Cerebellar cortex (tissue), 1 donor: ENCODE measurements around the gene ECT2.
A peak's percentile ranks its signal among the peaks of the same experiment; 100 is the strongest.
"Not testable (repeated sequence)": the region's sequence is repeated elsewhere in the genome, so short reads cannot be mapped to it uniquely, and the experiment has no call there.

Experiments used
- DNase-seq: peaks from one replicate; pipeline ENCODE4 v3.0.0-alpha.2; 2015; ENCODE audit warnings: low spot score

The ECT2 gene

DNA sequence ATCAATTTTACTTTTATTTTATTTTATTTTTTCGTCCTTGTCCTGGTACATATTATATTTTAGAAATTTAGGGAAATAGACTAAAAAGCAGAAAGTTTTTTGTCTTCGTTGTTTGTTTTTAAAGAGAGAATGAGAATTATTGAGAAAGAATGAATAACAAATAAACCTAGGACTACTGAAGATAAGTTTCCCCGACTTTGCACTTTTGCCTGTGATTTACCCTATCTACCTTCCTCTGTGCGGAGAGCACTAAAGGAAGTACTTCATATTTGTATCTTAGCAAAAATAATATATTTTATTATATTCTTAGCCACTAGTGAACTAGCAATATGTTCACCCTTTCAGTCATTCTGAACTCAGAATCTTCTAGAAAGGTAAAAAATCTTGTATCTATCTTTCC lies 60.6 kb downstream of the ECT2 start:
- DNase-seq: no peak

DNA sequence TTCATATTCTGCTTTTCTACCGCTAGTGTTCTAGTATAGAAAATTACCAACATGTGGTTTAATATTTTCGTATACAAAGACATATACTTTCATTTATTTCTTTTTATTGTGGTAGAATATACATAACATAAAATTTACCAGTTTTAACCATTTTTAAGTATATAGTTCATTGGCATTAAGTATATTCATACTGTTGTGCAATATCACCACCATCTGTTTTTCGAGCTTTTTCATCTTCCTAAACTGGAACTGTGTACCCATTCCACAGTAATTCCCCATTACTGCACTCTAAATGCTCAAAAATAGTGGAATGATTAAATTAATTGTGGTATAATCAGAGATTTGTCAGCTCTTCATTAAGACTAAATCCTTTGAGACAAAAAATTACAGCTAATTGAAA lies 62.9 kb downstream of the ECT2 start:
- no peak for DNase-seq

DNA sequence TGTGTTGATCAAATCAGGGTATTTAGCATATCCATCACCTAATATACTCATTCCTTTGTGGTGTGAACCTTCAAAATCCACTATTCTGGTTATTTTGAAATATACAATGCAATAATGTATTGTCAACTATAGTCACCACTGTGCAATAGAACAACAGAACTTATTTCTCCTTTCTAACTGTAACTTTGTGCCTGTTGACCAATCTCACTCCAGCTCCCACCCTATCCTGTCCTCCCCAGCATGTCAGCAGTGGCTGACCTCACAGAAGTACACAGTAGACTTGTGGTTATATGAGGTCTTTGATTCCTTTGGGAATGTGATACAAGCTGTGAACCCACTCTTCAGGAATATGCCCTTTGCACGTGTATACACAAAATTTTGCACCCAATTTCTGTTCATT lies 64.2 kb downstream of the ECT2 start:
- DNase-seq: no peak

DNA sequence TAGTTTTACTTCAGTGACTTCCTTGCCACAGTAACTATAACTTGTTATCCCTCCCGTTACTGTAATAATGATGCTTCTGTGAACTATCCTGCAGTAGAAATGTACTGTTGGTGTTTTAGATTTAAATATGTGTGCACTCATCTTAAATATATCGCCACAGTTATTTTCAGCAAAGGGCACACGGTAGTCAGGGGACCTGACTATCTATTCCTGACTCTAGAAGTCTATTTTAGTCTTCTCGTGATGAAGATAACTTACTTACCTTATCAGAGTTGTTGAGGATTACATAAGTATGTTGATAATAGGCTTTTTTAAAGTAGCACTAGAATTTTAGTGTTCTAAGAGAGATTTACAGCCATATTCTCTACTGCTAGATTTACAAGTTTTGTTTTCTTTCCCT lies 65.3 kb downstream of the ECT2 start:
- DNase-seq: no peak

DNA sequence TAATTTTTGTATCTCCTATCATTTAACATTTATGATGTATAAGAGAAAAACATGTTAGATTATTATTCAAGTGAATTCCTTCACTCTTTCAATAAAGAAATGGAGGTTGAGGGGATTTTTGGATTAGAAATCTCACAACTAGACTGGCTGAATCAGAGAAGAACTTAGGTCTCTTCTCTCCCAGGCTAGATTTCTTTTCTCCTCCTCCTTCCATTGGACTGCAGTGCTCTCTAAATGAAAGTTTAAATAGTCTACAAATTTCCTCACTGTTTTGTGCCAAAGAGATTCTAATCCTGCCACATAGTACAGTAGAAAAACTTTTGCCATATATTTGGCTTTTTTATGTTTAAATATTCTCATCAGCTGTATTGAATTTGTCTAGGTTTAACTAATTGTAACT lies 65.8 kb downstream of the ECT2 start:
- no peak for DNase-seq

DNA sequence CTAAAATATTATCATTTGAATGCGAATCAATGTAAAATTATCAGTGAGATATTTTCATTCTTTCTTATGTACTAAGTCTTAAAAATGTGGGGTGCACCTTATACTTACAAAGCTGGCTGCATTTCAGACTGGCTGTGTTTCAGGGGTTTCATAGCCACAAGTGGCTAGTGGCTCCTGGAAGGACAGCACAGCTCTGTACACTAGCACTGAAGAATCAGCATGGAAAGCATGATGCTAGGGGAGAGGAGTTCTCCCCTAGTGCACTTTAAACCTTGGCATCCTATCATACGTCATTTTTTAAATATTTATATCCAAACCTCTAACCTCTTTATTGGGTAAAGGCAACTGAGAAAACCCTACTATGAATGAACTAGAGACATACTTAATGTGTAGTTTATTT lies 66.4 kb downstream of the ECT2 start:
- no peak for DNase-seq

DNA sequence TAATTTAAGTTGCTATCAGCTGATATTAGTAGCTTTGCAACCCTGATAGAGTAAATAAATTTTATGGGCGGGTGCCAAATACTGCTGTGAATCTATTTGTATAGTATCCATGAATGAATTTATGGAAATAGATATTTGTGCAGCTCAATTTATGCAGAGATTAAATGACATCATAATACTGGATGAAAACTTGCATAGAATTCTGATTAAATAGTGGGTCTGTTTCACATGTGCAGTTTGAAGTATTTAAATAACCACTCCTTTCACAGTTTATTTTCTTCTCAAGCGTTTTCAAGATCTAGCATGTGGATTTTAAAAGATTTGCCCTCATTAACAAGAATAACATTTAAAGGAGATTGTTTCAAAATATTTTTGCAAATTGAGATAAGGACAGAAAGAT lies 70.0 kb downstream of the ECT2 start:
- no peak for DNase-seq

DNA sequence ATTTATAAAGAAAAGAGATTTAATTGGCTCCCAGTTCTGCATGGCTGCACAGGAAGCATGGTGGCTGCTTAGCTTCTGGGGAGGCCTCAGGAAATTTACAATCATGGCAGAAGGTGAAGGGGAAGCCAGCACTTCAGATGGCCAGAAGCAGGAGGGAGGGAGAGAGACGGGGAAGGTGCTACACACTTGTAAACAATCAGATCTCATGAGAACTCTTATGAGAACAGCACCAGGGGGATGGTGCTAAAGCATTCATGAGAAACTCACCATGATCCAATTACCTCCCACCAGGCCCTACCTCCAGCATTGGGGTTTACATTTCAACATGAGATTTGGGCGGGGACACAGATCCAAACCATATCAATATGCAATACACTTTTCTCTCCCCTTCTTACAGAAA lies 73.7 kb downstream of the ECT2 start:
- no peak for DNase-seq

DNA sequence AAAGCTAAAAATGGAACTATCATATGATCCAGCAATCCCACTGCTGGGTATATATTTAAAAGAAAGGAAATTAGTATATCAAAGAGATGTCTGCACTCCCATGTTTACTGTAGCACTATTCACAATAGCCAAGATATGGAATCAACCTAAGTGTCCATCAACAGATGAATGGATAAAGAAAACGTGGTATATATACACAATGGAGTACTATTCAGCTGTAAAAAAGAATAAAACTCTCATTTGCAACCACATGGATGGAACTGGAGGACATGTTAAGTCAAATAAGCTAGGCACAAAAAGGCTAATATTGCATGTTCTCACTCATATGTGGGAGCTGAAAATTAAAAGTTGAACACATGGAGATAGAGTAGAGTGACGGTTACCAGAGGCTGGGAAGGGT lies 76.7 kb downstream of the ECT2 start:
- DNase-seq: not testable (repeated sequence)

DNA sequence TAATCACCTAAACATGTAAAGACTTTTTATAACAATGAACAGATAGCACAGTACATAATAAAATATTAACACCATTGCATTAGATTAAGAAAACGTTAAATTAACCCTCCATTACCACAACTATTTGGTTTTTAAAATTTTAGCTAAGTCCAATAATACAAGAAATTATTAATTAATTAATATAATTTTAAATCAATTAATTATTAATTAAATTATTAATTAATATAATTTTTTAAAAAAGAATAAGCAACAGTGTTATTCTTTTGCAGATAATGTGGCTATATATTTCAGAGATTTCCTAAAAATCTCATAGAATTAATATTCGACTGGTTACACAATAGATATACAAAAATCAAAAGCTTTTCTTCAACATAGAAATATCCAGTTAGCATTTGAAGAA lies 82.5 kb downstream of the ECT2 start:
- DNase-seq: no peak

DNA sequence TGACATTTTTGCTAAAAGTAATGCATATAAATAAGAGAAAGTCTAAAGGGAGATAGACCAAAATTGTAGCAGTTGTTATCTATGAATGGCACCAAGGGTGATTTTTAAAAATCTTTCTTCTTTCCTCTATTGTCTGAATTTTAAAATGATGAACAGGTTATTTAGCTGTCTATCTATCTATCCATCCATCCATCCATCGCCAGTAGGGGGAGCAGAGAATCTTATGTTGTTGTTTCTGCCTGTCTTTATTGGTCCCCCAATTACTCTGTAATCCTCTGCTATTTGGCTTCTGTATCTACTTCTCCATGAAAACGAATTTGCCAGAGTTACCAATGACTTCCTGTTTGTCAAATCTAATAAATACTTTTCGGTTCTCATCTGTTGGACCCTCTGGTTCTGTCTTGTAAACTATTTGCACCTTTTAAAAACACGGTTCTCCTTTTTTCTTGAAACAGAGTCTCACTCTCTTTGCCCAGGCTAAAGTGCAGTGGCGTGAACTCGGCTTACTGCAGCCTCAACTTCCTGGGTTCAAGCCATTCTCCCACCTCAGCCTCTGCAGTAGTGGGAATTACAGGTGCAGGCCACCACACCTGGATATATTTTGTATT lies 86.0 kb downstream of the ECT2 start:
- peak; percentile 42 for DNase-seq

DNA sequence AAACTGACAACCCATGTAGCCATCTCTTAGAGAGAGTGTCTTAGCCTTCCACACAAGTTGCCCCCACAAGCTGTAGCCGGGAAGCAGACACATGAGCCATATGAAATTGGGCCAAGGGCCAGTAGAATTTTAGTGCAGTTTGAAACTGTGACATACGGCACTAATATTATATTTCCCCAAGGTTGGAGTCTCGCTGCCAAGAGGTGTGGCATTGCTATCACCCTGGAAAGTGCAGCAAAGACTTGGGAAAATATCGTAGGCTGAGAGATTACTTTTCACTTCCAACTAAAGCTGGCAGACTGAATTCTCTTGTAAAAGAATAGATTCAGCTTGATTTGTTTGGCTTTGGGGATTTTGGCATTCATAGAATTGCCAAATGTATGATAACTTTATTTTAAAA lies 89.2 kb downstream of the ECT2 start:
- DNase-seq: no peak

DNA sequence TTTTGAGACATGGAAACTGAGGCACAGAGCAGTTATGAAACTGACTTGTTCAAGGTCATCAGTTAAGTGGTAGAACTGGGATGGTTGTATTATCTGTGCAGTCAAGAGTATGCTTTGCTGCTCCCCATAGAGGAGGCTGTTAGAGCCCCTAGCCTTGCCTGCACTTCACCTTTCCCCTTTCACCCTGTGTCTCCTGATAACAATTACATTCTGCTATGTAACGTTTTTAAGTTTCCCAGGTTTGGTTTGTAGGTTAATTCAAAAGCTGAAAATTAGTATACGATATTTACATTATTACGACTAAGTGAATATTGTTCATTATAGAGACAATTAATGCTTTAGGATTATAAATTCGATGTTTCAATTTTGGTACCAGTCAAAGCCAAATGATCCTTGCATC lies 89.9 kb downstream of the ECT2 start:
- no peak for DNase-seq

DNA sequence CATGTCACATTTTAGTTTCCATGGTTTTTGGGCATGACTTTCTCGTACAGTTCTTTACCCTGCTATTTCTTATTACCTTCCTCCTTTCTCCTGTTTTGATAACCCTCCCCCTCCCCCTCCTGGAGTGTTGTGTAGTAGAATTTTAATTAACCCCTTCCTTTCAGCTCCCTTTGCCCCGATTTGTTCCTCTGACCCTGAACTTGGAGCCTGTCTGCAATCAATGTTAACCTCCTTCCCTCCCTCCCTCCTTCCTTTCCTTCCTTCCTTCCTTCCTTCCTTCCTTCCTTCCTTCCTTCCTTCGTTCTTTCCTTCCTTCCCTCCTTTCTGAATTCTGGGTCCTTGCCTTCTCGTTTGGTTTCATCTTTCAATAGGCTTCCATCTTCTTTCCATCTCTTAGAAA lies 90.4 kb downstream of the ECT2 start:
- no peak for DNase-seq

DNA sequence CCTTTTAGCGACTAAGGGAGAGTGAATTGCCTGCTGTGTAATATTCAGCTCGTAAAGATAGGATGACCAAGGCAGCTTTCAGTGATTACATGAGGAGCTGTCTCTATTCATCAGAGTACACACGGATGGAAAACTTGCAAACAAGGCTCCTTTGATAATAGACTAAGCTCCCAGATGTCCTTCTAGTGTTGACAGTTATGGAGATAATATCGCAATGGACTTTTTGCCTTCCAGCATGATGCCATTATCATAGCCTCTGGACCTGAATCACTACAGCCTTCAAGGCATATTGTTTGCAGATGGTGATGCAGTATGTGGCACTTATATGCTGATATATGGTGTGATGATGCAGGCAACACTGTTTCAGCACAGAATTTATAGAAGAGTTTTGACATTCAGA lies 93.9 kb downstream of the ECT2 start:
- no peak for DNase-seq

DNA sequence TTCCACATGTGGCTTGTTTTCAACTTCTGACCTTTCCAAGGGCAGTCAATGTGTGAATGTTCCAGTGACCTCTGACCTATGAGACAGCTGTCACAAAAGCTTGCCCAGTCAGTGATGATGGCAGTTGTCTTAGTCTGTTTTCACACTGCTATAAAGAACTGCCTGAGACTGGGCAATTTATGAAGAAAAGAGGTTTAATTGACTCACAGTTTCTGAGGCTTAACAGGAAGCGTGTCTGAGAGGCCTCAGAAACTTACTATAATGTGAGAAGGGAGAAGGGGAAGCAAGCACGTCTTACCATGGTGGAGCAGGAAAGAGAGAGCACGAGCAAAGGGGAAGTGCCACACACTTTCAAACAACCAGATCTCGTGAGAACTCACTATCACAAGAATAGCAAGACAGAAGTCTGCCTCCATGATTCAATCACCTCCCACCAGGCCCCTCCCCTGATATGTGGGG lies 95.6 kb downstream of the ECT2 start:
- no peak for DNase-seq

DNA sequence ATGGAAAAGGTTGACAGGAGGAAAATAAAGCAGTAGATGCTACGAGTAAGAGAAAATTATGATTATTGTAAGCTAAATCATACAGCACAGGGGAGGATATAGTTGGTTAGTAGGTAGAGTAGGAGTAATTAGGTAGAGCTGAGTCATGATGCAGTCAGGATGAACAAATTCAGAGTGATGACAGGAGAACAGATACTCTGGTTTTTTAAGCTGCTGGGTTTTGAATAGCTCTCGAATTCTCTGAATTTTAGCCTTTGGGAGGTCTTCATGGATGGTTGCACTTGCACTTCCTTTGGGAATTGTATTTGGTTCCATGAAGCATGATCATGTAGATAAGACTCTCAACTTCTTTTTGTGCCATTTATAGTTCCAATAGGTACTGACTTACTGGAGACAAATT lies 96.2 kb downstream of the ECT2 start:
- no peak for DNase-seq

DNA sequence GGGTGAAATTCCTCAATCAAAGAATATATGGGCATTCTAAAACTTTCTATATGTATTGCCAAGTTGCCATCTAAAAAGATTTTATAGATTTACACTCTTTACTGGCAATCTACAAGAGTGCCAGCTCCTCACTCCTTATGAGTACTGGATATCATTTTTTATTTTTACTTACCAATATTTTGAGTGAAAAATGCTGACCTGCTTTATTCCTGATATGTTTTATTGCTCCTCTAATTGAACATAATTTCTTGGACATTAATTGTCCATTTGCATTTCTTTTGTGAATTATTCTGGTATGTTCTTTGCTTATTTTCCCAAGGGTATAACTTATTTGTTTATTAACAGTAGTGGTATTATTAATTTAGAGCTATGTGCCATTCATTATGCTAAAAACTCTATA lies 96.8 kb downstream of the ECT2 start:
- DNase-seq: no peak

DNA sequence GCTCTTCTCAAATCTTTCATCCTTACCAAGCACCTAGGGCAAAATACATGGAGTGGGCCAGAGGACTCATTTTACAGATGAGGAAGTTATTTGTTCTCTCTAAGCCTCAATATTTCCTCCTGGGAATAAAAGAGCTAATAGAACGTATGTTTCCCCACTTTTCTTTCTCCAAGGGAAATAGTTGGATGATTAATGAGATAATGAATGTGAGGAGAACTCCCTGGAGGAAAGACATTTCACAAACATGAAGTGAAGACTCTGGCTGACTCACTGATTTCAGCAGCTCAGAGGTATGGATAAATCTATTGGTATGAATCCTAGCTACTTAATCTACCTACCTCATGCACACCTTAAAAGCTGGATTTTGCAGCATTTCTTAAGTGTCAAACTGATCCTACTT lies 98.4 kb downstream of the ECT2 start:
- DNase-seq: no peak

DNA sequence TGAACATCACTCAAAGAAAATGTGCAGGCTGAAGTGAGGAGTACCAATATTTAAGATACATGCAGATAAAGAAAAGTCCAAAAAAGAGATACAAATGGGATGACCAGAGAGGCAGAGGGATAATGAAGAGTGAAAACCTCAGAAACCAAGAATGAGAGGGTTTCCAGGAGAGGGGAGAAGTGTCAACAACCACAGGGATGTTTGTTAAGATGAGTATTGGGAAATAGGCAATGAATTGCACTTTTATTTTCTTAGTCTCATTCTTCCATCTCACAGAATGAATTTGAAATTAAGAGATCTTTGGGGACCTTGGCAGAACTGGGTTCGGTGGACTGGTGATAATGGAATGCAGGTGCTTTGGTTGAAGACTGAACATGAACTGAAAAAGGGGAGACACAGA lies 102.5 kb downstream of the ECT2 start:
- no peak for DNase-seq

DNA sequence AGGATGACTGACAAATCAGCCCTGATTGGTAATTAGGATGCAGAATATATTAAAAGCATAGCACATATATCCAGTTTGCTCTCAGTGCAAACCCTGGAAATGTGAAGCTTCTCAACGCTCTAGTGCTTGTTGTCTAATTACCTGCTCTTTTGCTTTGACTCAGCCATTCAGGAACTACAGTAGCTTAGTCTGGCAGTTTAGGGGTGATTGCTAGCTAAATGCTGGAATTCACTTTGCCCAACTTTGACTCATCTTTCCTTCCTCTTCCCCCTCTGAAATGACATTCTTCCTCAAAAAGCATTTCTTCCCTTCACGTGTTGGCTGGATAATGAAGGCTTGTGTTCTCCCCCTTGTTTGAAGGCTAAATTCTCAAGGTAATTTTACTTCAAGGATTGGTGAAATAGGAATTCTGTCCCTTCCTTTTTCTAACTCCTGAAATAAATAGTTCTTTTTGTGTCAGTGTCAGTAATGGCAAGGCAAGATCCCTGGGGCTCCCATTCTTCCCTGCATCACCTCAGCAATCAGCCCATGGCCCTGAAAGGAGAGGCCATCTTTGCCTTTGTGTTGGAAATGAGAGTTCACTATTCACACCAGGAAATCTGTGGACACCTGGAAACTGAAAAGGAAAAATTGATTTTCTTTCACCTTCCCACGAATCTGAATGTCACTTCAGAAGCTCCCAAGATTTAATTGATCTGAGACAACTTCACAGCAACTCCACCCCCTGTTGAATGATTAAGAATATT lies 103.6 kb downstream of the ECT2 start:
- no peak for DNase-seq

DNA sequence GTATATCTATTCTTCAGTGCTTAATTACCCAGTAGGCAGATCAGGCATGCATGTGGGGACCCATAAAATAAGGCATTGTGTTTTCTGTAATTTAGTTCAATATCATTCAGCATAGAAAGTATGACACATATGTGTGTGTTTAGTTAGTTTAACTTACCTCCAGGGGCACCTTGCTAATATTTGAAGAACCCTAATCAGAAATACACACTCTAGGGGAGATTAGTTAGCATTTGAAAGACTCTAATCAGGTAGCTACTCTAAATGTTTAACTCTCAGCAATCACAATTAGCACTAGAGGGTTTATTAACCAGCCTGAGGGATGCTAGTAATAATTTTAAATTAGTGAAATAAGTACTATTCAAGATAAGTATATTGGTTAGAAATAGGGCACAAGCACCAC lies 104.5 kb downstream of the ECT2 start:
- DNase-seq: no peak

DNA sequence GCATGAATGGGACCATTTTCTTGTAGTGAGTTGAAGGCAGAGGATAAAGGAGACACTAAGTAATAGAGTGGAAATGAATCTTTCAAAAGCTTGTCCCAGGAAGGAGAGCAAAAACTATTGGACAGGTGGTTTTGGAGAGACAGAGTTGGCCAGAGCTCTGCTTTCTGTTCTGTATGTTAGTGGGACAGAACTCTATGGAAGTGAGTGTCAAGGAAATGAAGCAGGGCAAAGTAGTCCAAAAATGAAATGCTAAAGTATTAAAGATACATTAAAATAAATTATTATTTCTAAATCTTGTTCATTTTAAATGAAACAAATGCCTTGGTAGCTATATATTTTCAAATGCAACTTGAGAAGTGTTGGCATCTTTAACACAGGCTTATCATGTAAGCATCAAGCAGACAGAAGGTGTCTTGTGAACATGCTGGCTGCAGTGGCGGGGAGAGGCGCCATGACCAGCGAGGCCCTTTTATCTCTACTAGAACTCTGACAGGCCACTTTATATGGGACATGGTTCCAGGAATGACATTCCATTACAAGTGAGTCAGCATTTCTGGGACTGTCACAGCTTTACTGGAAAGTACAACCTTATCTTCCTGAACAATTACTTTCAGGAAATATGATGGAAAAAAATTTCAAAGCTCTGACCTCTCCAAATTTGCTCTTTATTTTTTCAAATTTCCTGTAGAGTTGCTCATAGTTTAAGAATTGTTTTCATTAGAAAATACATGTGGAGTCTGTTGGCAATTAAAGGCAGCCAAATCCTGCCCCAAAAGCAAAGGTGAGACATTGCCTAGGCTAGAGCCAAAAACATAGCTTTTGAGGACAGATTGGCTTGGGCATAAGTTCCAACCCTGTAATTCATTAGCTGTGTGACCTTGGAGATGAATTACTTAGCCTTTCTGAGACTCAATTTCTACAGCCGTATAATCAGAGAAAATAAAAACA lies 106.5 kb downstream of the ECT2 start:
- DNase-seq: no peak
